Endothelial cell of umbilical vein (primary cell): ENCODE measurements around the gene OPCML. TPM values are rescaled to one million over a fixed set of nuclear protein-coding genes. Genes with fewer than 3 reads are reported as not detected.
A peak's percentile ranks its signal among the peaks of the same experiment; 100 is the strongest.

Experiments used
- BruUV-seq: library from RNA; stranded (reverse); fragments of 400-500 nt; replicated peaks from 2 replicates; lab custom pipeline; 2021; lab: Mats Ljungman, UMichigan
- CTCF ChIA-PET: fragments of 300-600, 350-600 bp; sonication (Branson Sonifier 250); formaldehyde crosslinking; loops from one replicate; lab custom pipeline; 2021; ENCODE audit warnings: antibody characterized with exemption, inconsistent platforms; lab: Charles Lee
- POLR2A ChIA-PET: fragments of 300-600, 350-600 bp; sonication (Branson Sonifier 250); formaldehyde crosslinking; loops from one replicate; lab custom pipeline; 2021; ENCODE audit warnings: antibody characterized with exemption, inconsistent platforms; lab: Charles Lee
- DNase-seq: peaks from one replicate; pipeline ENCODE4 v3.0.0-alpha.2; 2011; ENCODE audit warnings: low read depth, low spot score
- FAIRE-seq: peaks from 2 replicates; lab custom pipeline; 2011; peaks lifted over from hg19 to GRCh38; lab: Jason Lieb, UNC
- H2AFZ ChIP-seq: 2 replicates; pipeline ENCODE4 v1.6.0; 2012; ENCODE audit warnings: low read depth, low read length, control low read depth, inconsistent platforms
- H3K27ac ChIP-seq: 2 replicates; pipeline ENCODE4 v1.5.1; 2011; ENCODE audit warnings: low read depth, mild to moderate bottlenecking, control low read depth, low read length, moderate library complexity; ENCODE audit not compliant: insufficient read depth
- H3K27me3 ChIP-seq, 2 experiments: 2 replicates each; pipeline versions ENCODE4 v1.6.0 to v1.6.1; 2011; ENCODE audit warnings: low read length in 2 of 2, mixed read lengths in 1 of 2; ENCODE audit not compliant: control insufficient read depth in 2 of 2, insufficient read depth in 2 of 2
- H3K36me3 ChIP-seq, 2 experiments: 2 replicates in 1 of 2; 3 replicates in 1 of 2; pipeline ENCODE4 v1.5.1; 2011; ENCODE audit warnings: low read length in 2 of 2, mild to moderate bottlenecking in 1 of 2, moderate library complexity in 1 of 2; ENCODE audit not compliant: control insufficient read depth in 2 of 2, insufficient read depth in 2 of 2; ENCODE audit errors: extremely low read depth in 1 of 2
- H3K4me1 ChIP-seq: 3 replicates; pipeline ENCODE4 v1.5.1; 2011; ENCODE audit warnings: mild to moderate bottlenecking, low read length; ENCODE audit not compliant: control insufficient read depth, insufficient read depth; ENCODE audit errors: extremely low read depth
- H3K4me2 ChIP-seq: 2 replicates; pipeline ENCODE4 v1.6.1; 2011; ENCODE audit warnings: low read length, control low read depth, mixed read lengths; ENCODE audit not compliant: insufficient read depth
- H3K4me3 ChIP-seq, 3 experiments: fragments of 200-600 bp in 1 of 3; sonication (generic), shearing (Covaris generic) in 1 of 3; replicated peaks in 1 of 3; 2 replicates each; pipeline ENCODE4 v1.5.1; 2011 to 2016; ENCODE audit warnings: control low read depth in 3 of 3, low read length in 3 of 3, mild to moderate bottlenecking in 2 of 3, inconsistent platforms in 1 of 3, low read depth in 1 of 3, moderate library complexity in 1 of 3; ENCODE audit not compliant: insufficient read depth in 1 of 3
- H3K79me2 ChIP-seq: 2 replicates; pipeline ENCODE4 v1.6.0; 2012; ENCODE audit warnings: low read length, inconsistent platforms; ENCODE audit not compliant: control insufficient read depth, insufficient read depth
- H3K9ac ChIP-seq: replicated peaks from 2 replicates; pipeline ENCODE3; 2011; ENCODE audit warnings: low read length, control low read depth; ENCODE audit not compliant: insufficient read depth; ENCODE audit errors: extremely low read depth
- H3K9me1 ChIP-seq: replicated peaks from 3 replicates; pipeline ENCODE4 v1.6.0; 2011; ENCODE audit warnings: mild to moderate bottlenecking, low read length; ENCODE audit not compliant: control insufficient read depth, insufficient read depth; ENCODE audit errors: extremely low read depth
- H3K9me3 ChIP-seq: replicated peaks from 2 replicates; pipeline ENCODE4 v1.5.1; 2012; ENCODE audit warnings: low read length, inconsistent platforms; ENCODE audit not compliant: control insufficient read depth, insufficient read depth
- H4K20me1 ChIP-seq: replicated peaks from 2 replicates; pipeline ENCODE3; 2011; ENCODE audit warnings: mild to moderate bottlenecking, low read length; ENCODE audit not compliant: control insufficient read depth, insufficient read depth; ENCODE audit errors: extremely low read depth
- CTCF ChIP-seq, 2 donors: IDR thresholded peaks; 1 replicate in 1 of 2; 2 replicates in 1 of 2; pipeline ENCODE4 v1.5.1; 2011; ENCODE audit warnings: low read length in 2 of 2, mild to moderate bottlenecking in 2 of 2, moderate library complexity in 2 of 2, control low read depth in 1 of 2, inconsistent platforms in 1 of 2, low read depth in 1 of 2; ENCODE audit not compliant: insufficient read depth in 1 of 2; ENCODE audit errors: extremely low read depth in 1 of 2
- EZH2 ChIP-seq: IDR thresholded peaks from 2 replicates; pipeline ENCODE4 v1.6.1; 2012; ENCODE audit warnings: borderline replicate concordance, low read depth, mild to moderate bottlenecking, moderate library complexity, low read length, inconsistent platforms; ENCODE audit not compliant: severe bottlenecking
- FOS ChIP-seq: IDR thresholded peaks from 2 replicates; pipeline ENCODE4 v1.6.1; 2011; ENCODE audit warnings: mild to moderate bottlenecking, low read length, moderate library complexity, borderline replicate concordance; ENCODE audit not compliant: insufficient read depth
- GATA2 ChIP-seq: IDR thresholded peaks from 2 replicates; pipeline ENCODE4 v1.7.0; 2011; ENCODE audit warnings: low read depth, mild to moderate bottlenecking, moderate library complexity, mixed read lengths, low read length; ENCODE audit not compliant: insufficient read length, insufficient read depth
- JUN ChIP-seq: IDR thresholded peaks from 2 replicates; pipeline ENCODE4 v1.6.1; 2011; ENCODE audit warnings: borderline replicate concordance, low read depth; ENCODE audit not compliant: insufficient read length, insufficient read depth
- MAX ChIP-seq: IDR thresholded peaks from 2 replicates; pipeline ENCODE4 v1.6.1; 2011; ENCODE audit not compliant: insufficient read depth, insufficient read length
- MYC ChIP-seq: IDR thresholded peaks from one replicate; pipeline ENCODE4 v1.6.1; 2011; ENCODE audit warnings: mild to moderate bottlenecking, low read depth, low read length
- POLR2A ChIP-seq: IDR thresholded peaks from 2 replicates; pipeline ENCODE4 v1.6.1; 2012; ENCODE audit warnings: low read depth, mild to moderate bottlenecking, control low read depth, low read length
- POLR2AphosphoS5 ChIP-seq: IDR thresholded peaks from 2 replicates; pipeline ENCODE4 v1.6.1; 2012; ENCODE audit warnings: low read depth, mild to moderate bottlenecking, control low read depth, low read length, moderate library complexity; ENCODE audit not compliant: insufficient read depth
- dilution Hi-C: fragments of 300-500 bp; cut with MboI; formaldehyde crosslinking; loops from one replicate; pipeline ENCODE4 v1.15.0; 2019; ENCODE audit warnings: low sequenced_read_pairs; ENCODE audit not compliant: extremely low pct_ligation_motif_present
- intact Hi-C: fragments of 100-400 bp; cut with micrococcal nuclease; formaldehyde crosslinking; loops from one replicate; pipeline ENCODE4 v1.10.0; 2022
- polyA plus RNA-seq, 4 experiments: library from polyadenylated mRNA; depleted of rRNA in 3 of 4; stranded (reverse) in 3 of 4; unstranded in 1 of 4; fragments of >200 nt; gene quantifications; 2 replicates each; pipeline versions ENCODE4 v1.2.1 to v1.2.3, GENCODE V29; 2011 to 2012; ENCODE audit warnings: missing spikeins in 1 of 4
- total RNA-seq: library from RNA; stranded (reverse); gene quantifications from 2 replicates; pipeline ENCODE4 v1.2.3, GENCODE V29; 2021

The OPCML gene
- total and polyA plus RNA-seq, 2 donors (not counting 3 experiments of a cell fraction or from before 2014, with no cell fraction given): not detected

GRCh38 chr11:132674151-132674550 lies 858.1 kb downstream of the OPCML start:
- no peak for FAIRE-seq

More at GRCh38 chr11:132674151-132674550, 858.1 kb downstream of the OPCML start:
- intact Hi-C loops: loop anchor here (2.0 kb wide), 1 partner anchor 41 kb away; no protein-coding TSS in a partner anchor
- no peaks in the 10 kb centered on the region for H3K4me1 ChIP-seq
- H3K9me3 ChIP-seq: no peaks in the 10 kb centered on the region
- dilution Hi-C loops: no loop called here
- TF ChIP-seq EZH2: no peak
- TF ChIP-seq MAX: no peak
- TF ChIP-seq JUN: no peak
- no peak for TF ChIP-seq POLR2A
- no peak for TF ChIP-seq CTCF (IDR thresholded peaks at IDR 0.05; ENCODE audit: extremely low read depth in 1 of 2, insufficient read depth in 1 of 2, low read depth in 1 of 2, low read length in 2 of 2)
- no peak for TF ChIP-seq FOS
- no peak for TF ChIP-seq GATA2
- TF ChIP-seq MYC: no peak
- TF ChIP-seq POLR2AphosphoS5: no peak
- peak; percentile 53 for DNase-seq
- CTCF ChIA-PET: no interaction called here
- no peak overlapping the region for H3K4me3 ChIP-seq
- no peak overlapping the region for H2AFZ ChIP-seq
- no peaks in the 10 kb centered on the region for H3K36me3 ChIP-seq
- POLR2A ChIA-PET: no interaction called here
- no peaks in the 10 kb centered on the region for H3K79me2 ChIP-seq
- H3K4me2 ChIP-seq: no peak overlapping the region
- H3K27me3 ChIP-seq: no peaks in the 10 kb centered on the region
- H3K9me1 ChIP-seq: no peaks in the 10 kb centered on the region
- H4K20me1 ChIP-seq: no peaks in the 10 kb centered on the region
- no TSS peak for BruUV-seq
- H3K27ac ChIP-seq: no peak overlapping the region
- no peak overlapping the region for H3K9ac ChIP-seq
